ENCODE results near the gene MRPL48.
"Not testable (repeated sequence)": the region's sequence is repeated elsewhere in the genome, so short reads cannot be mapped to it uniquely, and the experiment has no call there.

The MRPL48 gene

GRCh38 chr11:73787643-73788558, at the start of gene MRPL48:
Gene MRPL48, plus strand, starts transcription at chr11:73787874. Its CDS starts 98 bp downstream, at chr11:73787972.
- peak within 1 kb of the TSS; percentile 76 for H3K4me3 ChIP-seq (replicated peaks; ENCODE audit: low read depth, low read length)
- no peak for TF ChIP-seq CTCF (IDR thresholded peaks at IDR 0.05; ENCODE audit: low read length, missing control alignments)
- DNase-seq (ENCODE audit: low read depth): peak; percentile 95

GRCh38 chr11:73743045-73743444, 44.6 kb upstream of the MRPL48 start:
- no peak for DNase-seq (ENCODE audit: low read depth)
- H3K4me3 ChIP-seq (replicated peaks; ENCODE audit: low read depth, low read length): no peak overlapping the region
- TF ChIP-seq CTCF (IDR thresholded peaks at IDR 0.05; ENCODE audit: low read length, missing control alignments): no peak

GRCh38 chr11:73746701-73747100, 41.0 kb upstream of the MRPL48 start:
- no peak for DNase-seq (ENCODE audit: low read depth)
- no peak for TF ChIP-seq CTCF (IDR thresholded peaks at IDR 0.05; ENCODE audit: low read length, missing control alignments)
- no peak overlapping the region for H3K4me3 ChIP-seq (replicated peaks; ENCODE audit: low read depth, low read length)

GRCh38 chr11:73747762-73748161, 39.9 kb upstream of the MRPL48 start:
- H3K4me3 ChIP-seq (replicated peaks; ENCODE audit: low read depth, low read length): no peak overlapping the region
- DNase-seq (ENCODE audit: low read depth): no peak
- TF ChIP-seq CTCF (IDR thresholded peaks at IDR 0.05; ENCODE audit: low read length, missing control alignments): no peak

GRCh38 chr11:73748300-73748699, 39.4 kb upstream of the MRPL48 start:
- TF ChIP-seq CTCF (IDR thresholded peaks at IDR 0.05; ENCODE audit: low read length, missing control alignments): no peak
- no peak overlapping the region for H3K4me3 ChIP-seq (replicated peaks; ENCODE audit: low read depth, low read length)
- DNase-seq (ENCODE audit: low read depth): no peak

GRCh38 chr11:73749118-73749517, 38.6 kb upstream of the MRPL48 start:
- no peak for TF ChIP-seq CTCF (IDR thresholded peaks at IDR 0.05; ENCODE audit: low read length, missing control alignments)
- no peak for DNase-seq (ENCODE audit: low read depth)
- no peak overlapping the region for H3K4me3 ChIP-seq (replicated peaks; ENCODE audit: low read depth, low read length)

- no peak overlapping the region for H3K4me3 ChIP-seq (replicated peaks; ENCODE audit: low read depth, low read length)
- DNase-seq (ENCODE audit: low read depth): no peak
- TF ChIP-seq CTCF (IDR thresholded peaks at IDR 0.05; ENCODE audit: low read length, missing control alignments): no peak
Measured at GRCh38 chr11:73750228-73750627, 37.4 kb upstream of the MRPL48 start.

GRCh38 chr11:73750862-73751261, 36.8 kb upstream of the MRPL48 start:
- DNase-seq (ENCODE audit: low read depth); H3K4me3 ChIP-seq (replicated peaks; ENCODE audit: low read depth, low read length): not testable (repeated sequence)
